Caco-2 (cell line): ENCODE measurements around the gene PCK1. TPM values are rescaled to one million over a fixed set of nuclear protein-coding genes. Genes with fewer than 3 reads are reported as not detected.

Experiments
- BruUV-seq: library from RNA; stranded (reverse); fragments of 400-500 nt; replicated peaks from 2 replicates; lab custom pipeline; 2021; lab: Mats Ljungman, UMichigan
- CTCF ChIA-PET: fragments of 300-600 bp; sonication (Branson Sonifier 250); formaldehyde crosslinking; loops from one replicate; lab custom pipeline; 2022; ENCODE audit warnings: antibody characterized with exemption; lab: Charles Lee
- POLR2A ChIA-PET: fragments of 300-600 bp; sonication (Branson Sonifier 250); formaldehyde crosslinking; loops from one replicate; lab custom pipeline; 2022; ENCODE audit warnings: antibody characterized with exemption; lab: Charles Lee
- DNase-seq, 2 experiments: peaks; one replicate each; pipeline versions ENCODE4 v3.0.0 to v3.0.0-alpha.2; 2020 to 2022
- H3K27me3 ChIP-seq: replicated peaks from 2 replicates; pipeline ENCODE4 v1.6.0; 2011; ENCODE audit warnings: low read length; ENCODE audit not compliant: control insufficient read depth, insufficient read depth
- H3K36me3 ChIP-seq: 2 replicates; pipeline ENCODE4 v1.5.1; 2011; ENCODE audit warnings: low read length; ENCODE audit not compliant: control insufficient read depth, insufficient read depth
- H3K4me1 ChIP-seq: fragments of 250-450 bp; sonication (Bioruptor Pico); 2 replicates; pipeline ENCODE4 v1.5.1; 2020; ENCODE audit warnings: mild to moderate bottlenecking
- H3K4me3 ChIP-seq: 2 replicates; pipeline ENCODE4 v1.5.1; 2011; ENCODE audit warnings: low read depth, mild to moderate bottlenecking, control low read depth, low read length
- H3K9me3 ChIP-seq: fragments of 250-450 bp; sonication (Bioruptor Pico); 2 replicates; pipeline ENCODE4 v1.5.1; 2020; ENCODE audit warnings: mild to moderate bottlenecking, moderate library complexity
- H3K27ac Mint-ChIP-seq: one replicate; pipeline ENCODE4 v1.8.0; 2022; ENCODE audit warnings: mixed read lengths; ENCODE audit not compliant: unreplicated experiment
- H3K27me3 Mint-ChIP-seq: one replicate; pipeline ENCODE4 v1.8.0; 2022; ENCODE audit warnings: mixed read lengths; ENCODE audit not compliant: insufficient read depth, unreplicated experiment
- H3K36me3 Mint-ChIP-seq: one replicate; pipeline ENCODE4 v1.8.0; 2022; ENCODE audit warnings: mild to moderate bottlenecking, mixed read lengths; ENCODE audit not compliant: insufficient read depth, unreplicated experiment
- H3K4me1 Mint-ChIP-seq: one replicate; pipeline ENCODE4 v1.8.0; 2022; ENCODE audit warnings: low read depth, mixed read lengths; ENCODE audit not compliant: unreplicated experiment
- H3K4me3 Mint-ChIP-seq: one replicate; pipeline ENCODE4 v1.8.0; 2022; ENCODE audit warnings: mild to moderate bottlenecking, moderate library complexity, mixed read lengths; ENCODE audit not compliant: unreplicated experiment
- H3K9me3 Mint-ChIP-seq: one replicate; pipeline ENCODE4 v1.8.0; 2022; ENCODE audit warnings: mixed read lengths; ENCODE audit not compliant: unreplicated experiment
- intact Hi-C: fragments of 100-400 bp; cut with micrococcal nuclease; formaldehyde crosslinking; loops from one replicate; pipeline ENCODE4 v1.10.0; 2022; ENCODE audit not compliant: unreplicated experiment
- total RNA-seq: library from RNA; stranded (reverse); gene quantifications from 2 replicates; pipeline ENCODE4 v1.2.3, GENCODE V29; 2022
- TF ChIP-seq, protein P1 (sequence below), 2 experiments: fragments of 200-600 bp in 1 of 2; IDR thresholded peaks; 1 replicate in 1 of 2; 2 replicates in 1 of 2; pipeline versions ENCODE4 v1.5.1 to v1.8.0; 2011 to 2022; ENCODE audit warnings: antibody characterized with exemption in 1 of 2, control low read depth in 1 of 2, inconsistent platforms in 1 of 2, low read depth in 1 of 2, low read length in 1 of 2, mild to moderate bottlenecking in 1 of 2, moderate library complexity in 1 of 2; ENCODE audit not compliant: insufficient read depth in 1 of 2, severe bottlenecking in 1 of 2, unreplicated experiment in 1 of 2

The PCK1 gene
- total RNA-seq, 1 experiment from 2014 or later, result not detected

DNA sequence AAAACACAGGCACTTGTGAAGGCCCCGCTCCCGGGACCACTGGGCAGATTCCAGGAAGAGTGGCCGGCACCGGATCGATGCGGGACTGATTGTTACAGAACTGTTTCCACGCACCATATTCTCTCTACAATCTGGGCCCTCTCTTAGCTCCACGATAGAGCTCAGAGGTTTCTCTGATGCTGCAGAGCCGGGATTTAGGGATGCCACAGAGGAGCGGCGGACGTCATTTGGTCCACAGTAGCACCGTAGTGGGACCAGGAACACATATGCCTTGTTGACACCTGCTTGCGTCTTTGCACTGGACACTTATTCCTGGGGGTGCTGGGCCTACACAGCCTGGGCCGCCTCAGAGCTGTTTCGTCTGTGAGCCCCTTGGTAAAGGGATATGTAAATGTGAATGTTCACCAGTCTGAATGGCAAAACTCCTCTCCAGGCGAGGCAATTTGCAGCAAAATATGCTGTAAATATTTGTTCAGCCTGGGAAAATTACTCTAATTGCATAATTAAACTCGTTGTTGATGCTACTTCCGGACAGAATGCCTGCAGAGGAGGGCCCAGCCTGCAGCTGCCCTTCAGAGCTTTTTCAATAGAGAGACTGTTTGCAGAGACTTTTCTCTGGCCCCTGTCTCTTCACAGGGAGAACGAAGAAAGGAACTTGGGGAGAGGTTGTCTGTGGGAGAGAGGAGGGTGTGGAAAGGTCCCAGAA lies 9.4 kb downstream of the PCK1 start:
- no peak for DNase-seq
- Mint-ChIP-seq H3K27ac (no peak overlapping the region), H3K4me1 (no peaks in the 10 kb centered on the region), H3K4me3 (no peak overlapping the region), H3K9me3 (no peaks in the 10 kb centered on the region), H3K27me3 (peaks cover 11% of the 10 kb centered on the region), H3K36me3 (no peaks in the 10 kb centered on the region)
- no peak overlapping the region for H3K4me3 ChIP-seq
- POLR2A ChIA-PET, result no interaction called here
- CTCF ChIA-PET, result no interaction called here
- no TSS peak for BruUV-seq
- intact Hi-C loops, result no loop called here
- TF ChIP-seq, protein P1, sequence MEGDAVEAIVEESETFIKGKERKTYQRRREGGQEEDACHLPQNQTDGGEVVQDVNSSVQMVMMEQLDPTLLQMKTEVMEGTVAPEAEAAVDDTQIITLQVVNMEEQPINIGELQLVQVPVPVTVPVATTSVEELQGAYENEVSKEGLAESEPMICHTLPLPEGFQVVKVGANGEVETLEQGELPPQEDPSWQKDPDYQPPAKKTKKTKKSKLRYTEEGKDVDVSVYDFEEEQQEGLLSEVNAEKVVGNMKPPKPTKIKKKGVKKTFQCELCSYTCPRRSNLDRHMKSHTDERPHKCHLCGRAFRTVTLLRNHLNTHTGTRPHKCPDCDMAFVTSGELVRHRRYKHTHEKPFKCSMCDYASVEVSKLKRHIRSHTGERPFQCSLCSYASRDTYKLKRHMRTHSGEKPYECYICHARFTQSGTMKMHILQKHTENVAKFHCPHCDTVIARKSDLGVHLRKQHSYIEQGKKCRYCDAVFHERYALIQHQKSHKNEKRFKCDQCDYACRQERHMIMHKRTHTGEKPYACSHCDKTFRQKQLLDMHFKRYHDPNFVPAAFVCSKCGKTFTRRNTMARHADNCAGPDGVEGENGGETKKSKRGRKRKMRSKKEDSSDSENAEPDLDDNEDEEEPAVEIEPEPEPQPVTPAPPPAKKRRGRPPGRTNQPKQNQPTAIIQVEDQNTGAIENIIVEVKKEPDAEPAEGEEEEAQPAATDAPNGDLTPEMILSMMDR (IDR thresholded peaks at IDR 0.05; ENCODE audit: insufficient read depth in 1 of 2, low read depth in 1 of 2, low read length in 1 of 2, severe bottlenecking in 1 of 2, unreplicated experiment in 1 of 2), result no peak
- no peaks in the 10 kb centered on the region for H3K4me1 ChIP-seq
- H3K9me3 ChIP-seq, result no peaks in the 10 kb centered on the region
- no peaks in the 10 kb centered on the region for H3K27me3 ChIP-seq
- no peaks in the 10 kb centered on the region for H3K36me3 ChIP-seq

DNA sequence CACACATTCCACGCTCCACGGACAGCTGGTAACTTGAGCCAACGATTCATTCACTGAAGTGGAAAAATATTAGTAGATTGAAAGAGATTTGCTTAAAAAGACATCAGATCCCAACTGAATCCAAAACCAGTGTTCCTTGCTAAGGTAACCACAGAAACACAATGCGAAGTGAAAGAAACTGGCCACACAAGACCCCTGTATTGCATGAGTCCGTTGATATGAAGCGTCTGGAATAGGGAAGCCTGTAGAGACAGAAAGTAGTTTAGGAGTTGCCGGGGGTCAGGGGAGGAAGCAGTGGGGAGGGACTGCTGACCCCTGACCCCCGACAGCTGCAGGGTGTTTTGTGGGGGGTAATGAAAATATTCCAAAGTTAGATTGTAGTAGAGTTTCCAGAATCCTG lies 10.0 kb downstream of the PCK1 start:
- intact Hi-C loops, result no loop called here
- H3K4me3 ChIP-seq, result no peak overlapping the region
- H3K36me3 ChIP-seq, result no peaks in the 10 kb centered on the region
- H3K27me3 ChIP-seq, result no peaks in the 10 kb centered on the region
- Mint-ChIP-seq H3K9me3 (no peaks in the 10 kb centered on the region), H3K27ac (no peak overlapping the region), H3K4me1 (no peaks in the 10 kb centered on the region), H3K36me3 (no peaks in the 10 kb centered on the region), H3K27me3 (peaks cover 11% of the 10 kb centered on the region), H3K4me3 (no peak overlapping the region)
- BruUV-seq, result no TSS peak
- CTCF ChIA-PET, result interaction anchor here (0.6 kb wide), 2 partner anchors 24 to 262 kb away, joined by 6 to 9 read pairs; no protein-coding TSS in a partner anchor
- POLR2A ChIA-PET, result no interaction called here
- DNase-seq, result no peak
- no peaks in the 10 kb centered on the region for H3K9me3 ChIP-seq
- H3K4me1 ChIP-seq, result no peaks in the 10 kb centered on the region
- TF ChIP-seq, protein P1 (IDR thresholded peaks at IDR 0.05; ENCODE audit: insufficient read depth in 1 of 2, low read depth in 1 of 2, low read length in 1 of 2, severe bottlenecking in 1 of 2, unreplicated experiment in 1 of 2), result no peak

DNA sequence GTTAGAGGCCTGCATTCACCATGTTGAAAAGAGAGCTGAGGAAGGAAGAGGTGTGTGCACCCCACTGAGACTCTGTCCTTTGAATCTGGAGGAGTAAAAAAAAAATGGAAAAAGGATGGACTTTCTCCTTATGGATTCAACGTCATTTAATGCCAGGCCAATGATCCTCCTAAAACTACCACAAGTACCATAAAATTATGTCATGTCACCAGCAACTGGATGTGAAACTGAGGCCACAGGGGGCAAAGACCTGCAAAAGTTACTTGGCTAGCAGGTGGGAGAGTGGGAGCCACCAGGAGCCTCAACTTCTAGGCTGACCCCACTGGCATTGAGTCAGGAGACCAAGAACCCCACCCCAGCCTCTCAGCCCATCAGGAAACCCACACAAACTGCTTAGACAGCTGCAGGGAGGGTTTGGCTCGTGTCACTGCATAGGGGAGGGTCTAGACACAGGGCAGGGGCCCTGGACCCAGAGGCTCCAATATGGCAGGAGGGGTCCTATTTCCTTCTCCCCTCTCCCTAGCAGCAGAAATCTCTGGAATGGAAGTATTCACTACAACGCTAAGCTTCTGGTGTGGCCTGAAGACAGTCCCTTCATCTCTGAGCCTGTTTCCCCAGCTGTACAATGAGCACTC lies 11.0 kb downstream of the PCK1 start:
- no peaks in the 10 kb centered on the region for H3K4me1 ChIP-seq
- no peaks in the 10 kb centered on the region for H3K9me3 ChIP-seq
- no peaks in the 10 kb centered on the region for H3K36me3 ChIP-seq
- no peaks in the 10 kb centered on the region for H3K9me3 Mint-ChIP-seq
- TF ChIP-seq, protein P1 (IDR thresholded peaks at IDR 0.05; ENCODE audit: insufficient read depth in 1 of 2, low read depth in 1 of 2, low read length in 1 of 2, severe bottlenecking in 1 of 2, unreplicated experiment in 1 of 2), result no peak
- POLR2A ChIA-PET, result no interaction called here
- H3K4me3 ChIP-seq, result no peak overlapping the region
- DNase-seq, result no peak
- H3K27me3 ChIP-seq, result no peaks in the 10 kb centered on the region
- no peak overlapping the region for H3K27ac Mint-ChIP-seq
- no peaks in the 10 kb centered on the region for H3K36me3 Mint-ChIP-seq
- H3K4me3 Mint-ChIP-seq, result no peak overlapping the region
- H3K4me1 Mint-ChIP-seq, result no peaks in the 10 kb centered on the region
- CTCF ChIA-PET, result interaction anchor here (0.6 kb wide), 3 partner anchors 23 to 721 kb away, joined by 6 to 9 read pairs (median 7); no protein-coding TSS in a partner anchor
- intact Hi-C loops, result no loop called here
- no TSS peak for BruUV-seq
- H3K27me3 Mint-ChIP-seq, result peaks cover 11% of the 10 kb centered on the region
